Immature natural killer cell (primary cell): ENCODE data around the gene RIOK1. TPM values are rescaled to one million over a fixed set of nuclear protein-coding genes. Genes with fewer than 3 reads are reported as not detected.

Source experiments
- DNase-seq, 3 donors: peaks; one replicate each; pipeline ENCODE4 v3.0.0; 2022; ENCODE audit warnings: mixed read lengths in 1 of 3
- H3K27ac Mint-ChIP-seq, 6 donors: one replicate each; pipeline ENCODE4 v1.8.0; 2020; ENCODE audit warnings: mixed read lengths in 6 of 6, mild to moderate bottlenecking in 5 of 6, inconsistent platforms in 4 of 6, moderate library complexity in 3 of 6
- H3K27me3 Mint-ChIP-seq, 3 donors: one replicate each; pipeline ENCODE4 v1.8.0; 2020 to 2021; ENCODE audit warnings: low read depth in 3 of 3, mild to moderate bottlenecking in 3 of 3, mixed read lengths in 3 of 3, moderate library complexity in 3 of 3, inconsistent platforms in 1 of 3
- H3K36me3 Mint-ChIP-seq, 3 donors: one replicate each; pipeline ENCODE4 v1.8.0; 2020; ENCODE audit warnings: mixed read lengths in 3 of 3, inconsistent platforms in 2 of 3, mild to moderate bottlenecking in 2 of 3
- H3K4me1 Mint-ChIP-seq, 2 donors: one replicate each; pipeline ENCODE4 v1.8.0; 2020; ENCODE audit warnings: inconsistent platforms in 2 of 2, mild to moderate bottlenecking in 2 of 2, mixed read lengths in 2 of 2, moderate library complexity in 1 of 2
- H3K4me3 Mint-ChIP-seq, 5 donors: one replicate each; pipeline ENCODE4 v1.8.0; 2020; ENCODE audit warnings: mild to moderate bottlenecking in 5 of 5, mixed read lengths in 5 of 5, inconsistent platforms in 3 of 5, moderate library complexity in 3 of 5
- H3K9me3 Mint-ChIP-seq, 6 donors: one replicate each; pipeline ENCODE4 v1.8.0; 2020; ENCODE audit warnings: mild to moderate bottlenecking in 6 of 6, mixed read lengths in 6 of 6, inconsistent platforms in 4 of 6, moderate library complexity in 3 of 6
- polyA plus RNA-seq, 3 donors: library from polyadenylated mRNA; unstranded; fragments of 300-500 nt; fragmentation: Illumina TruSeq; gene quantifications; one replicate each; pipeline ENCODE4 v1.2.3, GENCODE V29; 2021

The RIOK1 gene
- polyA plus RNA-seq, 3 donors from 2014 or later, result 14.0 to 23.7 (median 15.6) TPM

- Mint-ChIP-seq H3K27ac (peak overlapping the region; percentile 93 to 99 (median 97)), H3K4me1 (peaks cover 37 to 46% of the 10 kb centered on the region in 2 donors)
Measured at GRCh38 chr6:7389162-7389450, 502 bp upstream of the RIOK1 start.

GRCh38 chr6:7390226-7390878 lies 744 bp downstream of the RIOK1 start:
- peak overlapping the region; percentile 90 to 98 (median 92) for H3K4me3 Mint-ChIP-seq
- H3K27ac Mint-ChIP-seq, result peak overlapping the region; percentile 93 to 99 (median 97)
- H3K9me3 Mint-ChIP-seq, result peaks cover 0 to 2% (median 0%) of the 10 kb centered on the region in 6 donors
- peaks cover 7 to 21% (median 10%) of the 10 kb centered on the region in 3 donors for H3K27me3 Mint-ChIP-seq
- peaks cover 37 to 46% of the 10 kb centered on the region in 2 donors for H3K4me1 Mint-ChIP-seq
- DNase-seq, result no peak
- H3K36me3 Mint-ChIP-seq, result peaks cover 0 to 8% (median 7%) of the 10 kb centered on the region in 3 donors

More at GRCh38 chr6:7389162-7389450, 502 bp upstream of the RIOK1 start:
- H3K27me3 Mint-ChIP-seq, result peaks cover 7 to 21% (median 10%) of the 10 kb centered on the region in 3 donors
- peak overlapping the region; percentile 90 to 98 (median 92) for H3K4me3 Mint-ChIP-seq
- no peak for DNase-seq
- peaks cover 0 to 2% (median 0%) of the 10 kb centered on the region in 6 donors for H3K9me3 Mint-ChIP-seq
- peaks cover 0 to 4% (median 0%) of the 10 kb centered on the region in 3 donors for H3K36me3 Mint-ChIP-seq

- Mint-ChIP-seq H3K4me3 (peak overlapping the region; percentile 11 to 98 (median 91)), H3K27me3 (peaks cover 7 to 21% (median 10%) of the 10 kb centered on the region in 3 donors), H3K9me3 (peaks cover 0 to 2% (median 0%) of the 10 kb centered on the region in 6 donors), H3K4me1 (peaks cover 37 to 46% of the 10 kb centered on the region in 2 donors), H3K27ac (peak overlapping the region; percentile 93 to 99 (median 97)), H3K36me3 (peaks cover 0 to 12% (median 11%) of the 10 kb centered on the region in 3 donors)
- no peak for DNase-seq
Measured at GRCh38 chr6:7391151-7391550, 1.5 kb downstream of the RIOK1 start.

- peaks cover 37 to 46% of the 10 kb centered on the region in 2 donors for H3K4me1 Mint-ChIP-seq
- peaks cover 0 to 18% (median 17%) of the 10 kb centered on the region in 3 donors for H3K36me3 Mint-ChIP-seq
- H3K4me3 Mint-ChIP-seq, result peak overlapping the region in 2 of 5 donors; percentile 39 to 56
- H3K27me3 Mint-ChIP-seq, result peaks cover 7 to 16% (median 10%) of the 10 kb centered on the region in 3 donors
- DNase-seq, result no peak
- peak overlapping the region in 3 of 6 donors; percentile 36 to 93 (median 69) for H3K27ac Mint-ChIP-seq
- H3K9me3 Mint-ChIP-seq, result peaks cover 0 to 2% (median 0%) of the 10 kb centered on the region in 6 donors
Measured at GRCh38 chr6:7392402-7392801, 2.8 kb downstream of the RIOK1 start.

- DNase-seq, result no peak
- H3K9me3 Mint-ChIP-seq, result no peaks in the 10 kb centered on the region
- no peaks in the 10 kb centered on the region for H3K27me3 Mint-ChIP-seq
- peak overlapping the region in 1 of 6 donors; percentile 42 for H3K27ac Mint-ChIP-seq
- H3K4me3 Mint-ChIP-seq, result no peak overlapping the region
- H3K4me1 Mint-ChIP-seq, result no peaks in the 10 kb centered on the region
- H3K36me3 Mint-ChIP-seq, result peaks cover 27 to 70% (median 39%) of the 10 kb centered on the region in 3 donors
Measured at GRCh38 chr6:7401075-7401474, 11.5 kb downstream of the RIOK1 start.

- Mint-ChIP-seq H3K9me3 (no peaks in the 10 kb centered on the region), H3K4me1 (no peaks in the 10 kb centered on the region), H3K27me3 (no peaks in the 10 kb centered on the region), H3K36me3 (peaks cover 32 to 72% (median 32%) of the 10 kb centered on the region in 3 donors), H3K4me3 (no peak overlapping the region), H3K27ac (no peak overlapping the region)
- DNase-seq, result no peak
Measured at GRCh38 chr6:7402716-7403115, 13.1 kb downstream of the RIOK1 start.

- H3K27ac Mint-ChIP-seq, result peak overlapping the region in 1 of 6 donors; percentile 48
- DNase-seq, result no peak
- no peaks in the 10 kb centered on the region for H3K9me3 Mint-ChIP-seq
- H3K27me3 Mint-ChIP-seq, result no peaks in the 10 kb centered on the region
- H3K36me3 Mint-ChIP-seq, result peaks cover 32 to 66% (median 32%) of the 10 kb centered on the region in 3 donors
- H3K4me3 Mint-ChIP-seq, result no peak overlapping the region
- H3K4me1 Mint-ChIP-seq, result no peaks in the 10 kb centered on the region
Measured at GRCh38 chr6:7404546-7404945, 14.9 kb downstream of the RIOK1 start.

GRCh38 chr6:7406743-7407142 lies 17.1 kb downstream of the RIOK1 start:
- Mint-ChIP-seq H3K9me3 (no peaks in the 10 kb centered on the region), H3K4me1 (no peaks in the 10 kb centered on the region), H3K27me3 (no peaks in the 10 kb centered on the region), H3K4me3 (no peak overlapping the region), H3K36me3 (peaks cover 37 to 73% (median 48%) of the 10 kb centered on the region in 3 donors), H3K27ac (no peak overlapping the region)
- DNase-seq, result no peak

- H3K4me3 Mint-ChIP-seq, result no peak overlapping the region
- no peaks in the 10 kb centered on the region for H3K9me3 Mint-ChIP-seq
- DNase-seq, result no peak
- no peaks in the 10 kb centered on the region for H3K4me1 Mint-ChIP-seq
- peaks cover 37 to 67% (median 44%) of the 10 kb centered on the region in 3 donors for H3K36me3 Mint-ChIP-seq
- H3K27me3 Mint-ChIP-seq, result no peaks in the 10 kb centered on the region
- peak overlapping the region in 1 of 6 donors; percentile 14 for H3K27ac Mint-ChIP-seq
Measured at GRCh38 chr6:7409740-7410139, 20.1 kb downstream of the RIOK1 start.

- Mint-ChIP-seq H3K27ac (no peak overlapping the region), H3K4me1 (no peaks in the 10 kb centered on the region), H3K36me3 (peaks cover 26 to 68% (median 40%) of the 10 kb centered on the region in 3 donors)
Measured at GRCh38 chr6:7410851-7411250, 21.2 kb downstream of the RIOK1 start.

GRCh38 chr6:7411328-7411727 lies 21.7 kb downstream of the RIOK1 start:
- Mint-ChIP-seq H3K4me1 (no peaks in the 10 kb centered on the region), H3K36me3 (peaks cover 25 to 65% (median 40%) of the 10 kb centered on the region in 3 donors), H3K27ac (peak overlapping the region in 1 of 6 donors; percentile 48), H3K4me3 (no peak overlapping the region), H3K27me3 (no peaks in the 10 kb centered on the region), H3K9me3 (no peaks in the 10 kb centered on the region)
- DNase-seq, result no peak

More at GRCh38 chr6:7410851-7411250, 21.2 kb downstream of the RIOK1 start:
- H3K4me3 Mint-ChIP-seq, result no peak overlapping the region
- H3K9me3 Mint-ChIP-seq, result no peaks in the 10 kb centered on the region
- H3K27me3 Mint-ChIP-seq, result no peaks in the 10 kb centered on the region
- DNase-seq, result no peak

- H3K36me3 Mint-ChIP-seq, result peaks cover 28 to 65% (median 40%) of the 10 kb centered on the region in 3 donors
- no peaks in the 10 kb centered on the region for H3K27me3 Mint-ChIP-seq
- no peak for DNase-seq
- H3K9me3 Mint-ChIP-seq, result no peaks in the 10 kb centered on the region
- H3K4me3 Mint-ChIP-seq, result no peak overlapping the region
- H3K4me1 Mint-ChIP-seq, result no peaks in the 10 kb centered on the region
- no peak overlapping the region for H3K27ac Mint-ChIP-seq
Measured at GRCh38 chr6:7413151-7413823, 23.7 kb downstream of the RIOK1 start.

GRCh38 chr6:7414811-7415210 lies 25.2 kb downstream of the RIOK1 start:
- Mint-ChIP-seq H3K36me3 (peaks cover 31 to 63% (median 41%) of the 10 kb centered on the region in 3 donors), H3K27ac (peak overlapping the region in 2 of 6 donors; percentile 15 to 30), H3K4me1 (no peaks in the 10 kb centered on the region), H3K27me3 (no peaks in the 10 kb centered on the region), H3K9me3 (no peaks in the 10 kb centered on the region), H3K4me3 (no peak overlapping the region)
- no peak for DNase-seq

- Mint-ChIP-seq H3K27me3 (no peaks in the 10 kb centered on the region), H3K4me3 (no peak overlapping the region), H3K36me3 (peaks cover 19 to 46% (median 27%) of the 10 kb centered on the region in 3 donors), H3K9me3 (no peaks in the 10 kb centered on the region), H3K27ac (no peak overlapping the region), H3K4me1 (no peaks in the 10 kb centered on the region)
- no peak for DNase-seq
Measured at GRCh38 chr6:7417684-7418083, 28.1 kb downstream of the RIOK1 start.
